ENCODE measurements around the gene GALNTL6. TPM values are rescaled to one million over a fixed set of nuclear protein-coding genes. Genes with fewer than 3 reads are reported as not detected.

GALNTL6 gene
- polyA plus RNA-seq, 1 donor (not counting 4 experiments of a cell fraction or from before 2014, with no cell fraction given): not detected

GRCh38 chr4:172725581-172725980 lies 912.4 kb downstream of the GALNTL6 start:
- H2AFZ ChIP-seq (ENCODE audit: control insufficient read depth, low read length): no peak overlapping the region
- H3K4me2 ChIP-seq (ENCODE audit: control insufficient read depth, extremely low read depth, insufficient read depth, low read depth, low read length): no peak overlapping the region

GRCh38 chr4:172726001-172726423 lies 912.8 kb downstream of the GALNTL6 start:
- H3K27me3 ChIP-seq (ENCODE audit: control insufficient read depth, extremely low read depth, insufficient read depth, low read length): no peaks in the 10 kb centered on the region
- H3K36me3 ChIP-seq (ENCODE audit: control insufficient read depth in 2 of 2, extremely low read depth in 1 of 2, insufficient read depth in 2 of 2, low read length in 2 of 2): no peaks in the 10 kb centered on the region
- DNase-seq (ENCODE audit: low read depth, low spot score) (no peak), FAIRE-seq (no peak)
- TF ChIP-seq EZH2 (IDR thresholded peaks at IDR 0.05; ENCODE audit: low read length) (no peak), CTCF (optimal IDR thresholded peaks at IDR 0.05 in 1 of 3, IDR thresholded peaks at IDR 0.05 in 1 of 3, conservative IDR thresholded peaks at IDR 0.05 in 1 of 3; ENCODE audit: extremely low read depth in 1 of 3, insufficient read depth in 2 of 3, low read length in 3 of 3) (no peak)
- H4K20me1 ChIP-seq (ENCODE audit: control insufficient read depth, extremely low read depth, insufficient read depth, low read length): no peaks in the 10 kb centered on the region
- no peak overlapping the region for H3K9ac ChIP-seq (ENCODE audit: control insufficient read depth, extremely low read depth, insufficient read depth, low read length)
- H3K4me1 ChIP-seq (ENCODE audit: control insufficient read depth, extremely low read depth, insufficient read depth, low read length): no peaks in the 10 kb centered on the region
- H2AFZ ChIP-seq (ENCODE audit: control insufficient read depth, low read length): no peak overlapping the region
- no peaks in the 10 kb centered on the region for H3K9me1 ChIP-seq (ENCODE audit: control insufficient read depth, extremely low read depth, insufficient read depth, low read length)
- no peaks in the 10 kb centered on the region for H3K9me3 ChIP-seq (ENCODE audit: control insufficient read depth, low read depth, low read length)
- H3K79me2 ChIP-seq (ENCODE audit: control insufficient read depth, insufficient read depth, low read length): no peaks in the 10 kb centered on the region
- H3K4me3 ChIP-seq (ENCODE audit: control insufficient read depth in 2 of 3, extremely low read depth in 1 of 3, insufficient read depth in 2 of 3, low read depth in 1 of 3, low read length in 3 of 3): no peak overlapping the region
- dilution Hi-C loops (cut with MboI; ENCODE audit: extremely low pct_ligation_motif_present, low sequenced_read_pairs): no loop called here
- H3K4me2 ChIP-seq (ENCODE audit: control insufficient read depth, extremely low read depth, insufficient read depth, low read depth, low read length): no peak overlapping the region
- H3K27ac ChIP-seq (ENCODE audit: control insufficient read depth, insufficient read depth, low read length): no peak overlapping the region

More at GRCh38 chr4:172725581-172725980, 912.4 kb downstream of the GALNTL6 start:
- Histone ChIP-seq H3K4me1 (ENCODE audit: control insufficient read depth, extremely low read depth, insufficient read depth, low read length) (no peaks in the 10 kb centered on the region), H3K27ac (ENCODE audit: control insufficient read depth, insufficient read depth, low read length) (no peak overlapping the region), H3K36me3 (ENCODE audit: control insufficient read depth in 2 of 2, extremely low read depth in 1 of 2, insufficient read depth in 2 of 2, low read length in 2 of 2) (no peaks in the 10 kb centered on the region), H3K9me3 (ENCODE audit: control insufficient read depth, low read depth, low read length) (no peaks in the 10 kb centered on the region), H3K79me2 (ENCODE audit: control insufficient read depth, insufficient read depth, low read length) (no peaks in the 10 kb centered on the region), H3K27me3 (ENCODE audit: control insufficient read depth, extremely low read depth, insufficient read depth, low read length) (no peaks in the 10 kb centered on the region), H3K9me1 (ENCODE audit: control insufficient read depth, extremely low read depth, insufficient read depth, low read length) (no peaks in the 10 kb centered on the region), H4K20me1 (ENCODE audit: control insufficient read depth, extremely low read depth, insufficient read depth, low read length) (no peaks in the 10 kb centered on the region), H3K9ac (ENCODE audit: control insufficient read depth, extremely low read depth, insufficient read depth, low read length) (no peak overlapping the region), H3K4me3 (ENCODE audit: control insufficient read depth in 2 of 3, extremely low read depth in 1 of 3, insufficient read depth in 2 of 3, low read depth in 1 of 3, low read length in 3 of 3) (no peak overlapping the region)
- DNase-seq (ENCODE audit: low read depth, low spot score) (no peak), FAIRE-seq (no peak)
- TF ChIP-seq CTCF (optimal IDR thresholded peaks at IDR 0.05 in 1 of 3, IDR thresholded peaks at IDR 0.05 in 1 of 3, conservative IDR thresholded peaks at IDR 0.05 in 1 of 3; ENCODE audit: extremely low read depth in 1 of 3, insufficient read depth in 2 of 3, low read length in 3 of 3) (no peak), EZH2 (IDR thresholded peaks at IDR 0.05; ENCODE audit: low read length) (no peak)
- dilution Hi-C loops (cut with MboI; ENCODE audit: extremely low pct_ligation_motif_present, low sequenced_read_pairs): no loop called here

Data from keratinocyte (primary cell).